H1 (cell line): ENCODE results near the gene SEC23IP. TPM values are rescaled to one million over a fixed set of nuclear protein-coding genes. Genes with fewer than 3 reads are reported as not detected.

Experiments
- CTCF ChIA-PET: fragments of 300-600 bp; sonication (Branson Sonifier 250); formaldehyde crosslinking; loops from one replicate; lab custom pipeline; 2021; ENCODE audit not compliant: partially characterized antibody; lab: Charles Lee
- POLR2A ChIA-PET: fragments of 300-600 bp; sonication (Branson Sonifier 250); formaldehyde crosslinking; loops from one replicate; lab custom pipeline; 2021; ENCODE audit warnings: inconsistent platforms; ENCODE audit not compliant: partially characterized antibody; lab: Charles Lee
- DNase-seq, 2 experiments: peaks; one replicate each; pipeline versions ENCODE4 v3.0.0 to v3.0.0-alpha.2; 2010 to 2022; ENCODE audit warnings: low spot score in 2 of 2, low read depth in 1 of 2, mixed read lengths in 1 of 2
- FAIRE-seq: peaks from 2 replicates; lab custom pipeline; 2011; peaks lifted over from hg19 to GRCh38; lab: Jason Lieb, UNC
- H2AFZ ChIP-seq: 2 replicates; pipeline ENCODE4 v1.8.1; 2012; ENCODE audit warnings: low read length, inconsistent platforms
- H2AK5ac ChIP-seq: 2 replicates; pipeline ENCODE4 v1.6.1; 2013; ENCODE audit warnings: low read depth, low read length
- H2BK120ac ChIP-seq: replicated peaks from 2 replicates; pipeline ENCODE3; 2013; ENCODE audit warnings: low read depth, low read length, inconsistent platforms
- H2BK12ac ChIP-seq: 2 replicates; pipeline ENCODE4 v1.6.1; 2013; ENCODE audit warnings: low read depth, low read length
- H2BK15ac ChIP-seq: 2 replicates; pipeline ENCODE4 v1.6.1; 2013; ENCODE audit warnings: low read length
- H2BK20ac ChIP-seq: 2 replicates; pipeline ENCODE4 v1.6.1; 2013; ENCODE audit warnings: low read length
- H2BK5ac ChIP-seq: 2 replicates; pipeline ENCODE4 v1.6.1; 2013; ENCODE audit warnings: low read depth, low read length
- H3K14ac ChIP-seq: 2 replicates; pipeline ENCODE4 v1.6.1; 2013; ENCODE audit warnings: inconsistent platforms; ENCODE audit not compliant: insufficient read length
- H3K18ac ChIP-seq: 2 replicates; pipeline ENCODE4 v1.6.1; 2013; ENCODE audit warnings: low read length; ENCODE audit errors: extremely low read depth
- H3K23ac ChIP-seq: 2 replicates; pipeline ENCODE4 v1.6.1; 2013; ENCODE audit warnings: inconsistent platforms; ENCODE audit not compliant: insufficient read length
- H3K23me2 ChIP-seq: 2 replicates; pipeline ENCODE4 v1.6.1; 2013; ENCODE audit warnings: low read depth, low read length
- H3K27ac ChIP-seq: 2 replicates; pipeline ENCODE4 v1.6.1; 2011; ENCODE audit warnings: low read depth, low read length, inconsistent platforms
- H3K27me3 ChIP-seq, 4 experiments: replicated peaks in 1 of 4; 1 replicate in 1 of 4; 2 replicates in 3 of 4; pipeline versions ENCODE4 v1.6.1 to v1.8.1; 2011 to 2013; ENCODE audit warnings: low read length in 3 of 4, mild to moderate bottlenecking in 3 of 4, inconsistent platforms in 2 of 4, mixed read lengths in 2 of 4, moderate library complexity in 1 of 4; ENCODE audit not compliant: control insufficient read depth in 3 of 4, insufficient read depth in 3 of 4; ENCODE audit errors: extremely low read depth in 1 of 4
- H3K36me3 ChIP-seq, 4 experiments: 2 replicates each; pipeline versions ENCODE4 v1.6.1 to v1.8.1; 2011 to 2013; ENCODE audit warnings: mild to moderate bottlenecking in 4 of 4, low read length in 3 of 4, moderate library complexity in 2 of 4, control low read depth in 1 of 4, inconsistent platforms in 1 of 4; ENCODE audit not compliant: insufficient read depth in 4 of 4, control insufficient read depth in 2 of 4
- H3K4ac ChIP-seq: replicated peaks from 2 replicates; pipeline ENCODE3; 2013; ENCODE audit warnings: low read length, low read depth, mixed read lengths, inconsistent platforms; ENCODE audit not compliant: insufficient read length
- H3K4me1 ChIP-seq, 4 experiments: replicated peaks in 1 of 4; 1 replicate in 1 of 4; 2 replicates in 3 of 4; pipeline versions ENCODE4 v1.6.1 to v1.8.1; 2011 to 2013; ENCODE audit warnings: low read length in 3 of 4, inconsistent platforms in 2 of 4, mixed read lengths in 1 of 4; ENCODE audit not compliant: insufficient read depth in 4 of 4, control insufficient read depth in 3 of 4
- H3K4me2 ChIP-seq, 2 experiments: 2 replicates each; pipeline versions ENCODE4 v1.6.1 to v1.8.1; 2011 to 2013; ENCODE audit warnings: low read depth in 2 of 2, low read length in 2 of 2, control low read depth in 1 of 2, inconsistent platforms in 1 of 2, mild to moderate bottlenecking in 1 of 2; ENCODE audit not compliant: insufficient read depth in 1 of 2
- H3K4me3 ChIP-seq, 4 experiments: fragments of 200-600, 300-600 bp in 1 of 4; sonication (generic), shearing (Covaris generic), sonication (Bioruptor Twin) in 1 of 4; 2 replicates each; pipeline versions ENCODE4 v1.5.1 to v1.8.1; 2011 to 2016; ENCODE audit warnings: low read length in 4 of 4, low read depth in 3 of 4, control low read depth in 2 of 4, inconsistent platforms in 2 of 4, mild to moderate bottlenecking in 2 of 4, mixed read lengths in 1 of 4, moderate library complexity in 1 of 4; ENCODE audit not compliant: insufficient read depth in 2 of 4; ENCODE audit errors: extremely low read depth in 1 of 4
- H3K56ac ChIP-seq: replicated peaks from 2 replicates; pipeline ENCODE3; 2013; ENCODE audit warnings: low read depth, mild to moderate bottlenecking, mixed read lengths, low read length, inconsistent platforms; ENCODE audit not compliant: insufficient read length
- H3K79me1 ChIP-seq: 2 replicates; pipeline ENCODE4 v1.6.1; 2013; ENCODE audit warnings: low read depth, low read length, control low read depth
- H3K79me2 ChIP-seq, 2 experiments: 2 replicates each; pipeline versions ENCODE4 v1.6.1 to v1.8.1; 2012 to 2013; ENCODE audit warnings: low read length in 2 of 2, mild to moderate bottlenecking in 2 of 2, inconsistent platforms in 1 of 2; ENCODE audit not compliant: insufficient read depth in 2 of 2, control insufficient read depth in 1 of 2
- H3K9ac ChIP-seq, 4 experiments: replicated peaks in 1 of 4; 1 replicate in 1 of 4; 2 replicates in 3 of 4; pipeline versions ENCODE4 v1.6.1 to v1.8.1; 2011 to 2013; ENCODE audit warnings: low read depth in 3 of 4, low read length in 3 of 4, control low read depth in 2 of 4, mild to moderate bottlenecking in 2 of 4, moderate library complexity in 2 of 4, inconsistent platforms in 1 of 4; ENCODE audit errors: extremely low read depth in 1 of 4
- H3K9me3 ChIP-seq, 2 experiments: 2 replicates each; pipeline versions ENCODE4 v1.6.1 to v1.8.1; 2012 to 2013; ENCODE audit warnings: mild to moderate bottlenecking in 2 of 2, moderate library complexity in 2 of 2, control low read depth in 1 of 2, inconsistent platforms in 1 of 2, low read depth in 1 of 2, low read length in 1 of 2, mixed read lengths in 1 of 2; ENCODE audit not compliant: insufficient read depth in 2 of 2
- H4K20me1 ChIP-seq, 2 experiments: replicated peaks in 1 of 2; 2 replicates each; pipeline versions ENCODE3 to v1.8.1; 2011 to 2013; ENCODE audit warnings: inconsistent platforms in 2 of 2, low read length in 2 of 2, mild to moderate bottlenecking in 1 of 2; ENCODE audit not compliant: insufficient read depth in 2 of 2, control insufficient read depth in 1 of 2
- H4K5ac ChIP-seq: 2 replicates; pipeline ENCODE4 v1.6.1; 2013; ENCODE audit warnings: low read length, low read depth, mixed read lengths, inconsistent platforms; ENCODE audit not compliant: insufficient read length
- H4K8ac ChIP-seq: 2 replicates; pipeline ENCODE4 v1.8.0; 2013; ENCODE audit warnings: mild to moderate bottlenecking, moderate library complexity, low read length, inconsistent platforms; ENCODE audit not compliant: insufficient read depth; ENCODE audit errors: extremely low read depth
- H4K91ac ChIP-seq: replicated peaks from 2 replicates; pipeline ENCODE3; 2013; ENCODE audit warnings: low read length, mixed read lengths, inconsistent platforms; ENCODE audit not compliant: insufficient read length
- CBX5 ChIP-seq: fragments of 300-800, 300-1000 bp; sonication (generic); IDR thresholded peaks from 2 replicates; pipeline ENCODE4 v1.7.1; 2016; ENCODE audit warnings: antibody characterized with exemption, low read length, low read depth
- GABPA ChIP-seq: IDR thresholded peaks from 2 replicates; pipeline ENCODE4 v1.6.1; 2011; ENCODE audit warnings: mild to moderate bottlenecking, low read length, moderate library complexity, borderline replicate concordance; ENCODE audit not compliant: insufficient read depth
- MAFK ChIP-seq: IDR thresholded peaks from 2 replicates; pipeline ENCODE4 v1.6.1; 2012; ENCODE audit warnings: low read depth, mild to moderate bottlenecking, improper control_type of control experiment, low read length
- TEAD4 ChIP-seq: IDR thresholded peaks from 2 replicates; pipeline ENCODE4 v1.6.1; 2012; ENCODE audit warnings: low read depth, low read length, inconsistent platforms, mixed read lengths
- WGBS, 2 experiments: shearing (Covaris generic) in 1 of 2; methylation state at CpG; one replicate each; pipeline versions ENCODE4 v1.1.6 to v1.1.7; 2013 to 2015; ENCODE audit warnings: low lambda C conversion rate in 2 of 2, mixed read lengths in 2 of 2, inconsistent platforms in 1 of 2, low coverage in 1 of 2, missing lambda C conversion rate in 1 of 2; ENCODE audit not compliant: insufficient replicate concordance in 2 of 2, insufficient coverage in 1 of 2, insufficient read length in 1 of 2; ENCODE audit errors: extremely low coverage in 1 of 2, missing lambda C conversion rate in 1 of 2; 5-methylcytosine and 5-hydroxymethylcytosine counted together
- polyA plus RNA-seq, 7 experiments: library from polyadenylated mRNA; depleted of rRNA in 3 of 7; stranded (reverse) in 5 of 7; unstranded in 2 of 7; fragments of >200 nt in 5 of 7; fragments of 200-250 nt in 2 of 7; gene quantifications; 1 replicate in 5 of 7; 2 replicates in 1 of 7; 4 replicates in 1 of 7; pipeline versions ENCODE4 v1.2.1 to v1.2.3, GENCODE V29; 2011 to 2013; ENCODE audit warnings: missing spikeins in 2 of 7, mixed read lengths in 2 of 7
- total RNA-seq: library from RNA; stranded (reverse); fragmentation: NEBNext Ultra II Directional; extraction: Animal tissue kit (Norgen Biotek cat#: 25700); gene quantifications from 2 replicates; pipeline ENCODE4 v1.2.1, GENCODE V29; 2021
- TF ChIP-seq, protein P1 (sequence below): IDR thresholded peaks from 2 replicates; pipeline ENCODE4 v1.6.1; 2012; ENCODE audit warnings: inconsistent platforms

The SEC23IP gene
- total and polyA plus RNA-seq, 2 of the 8 experiments (the other 6 are each of a cell fraction or from before 2014, with no cell fraction given): 29.0 to 105 TPM

DNA sequence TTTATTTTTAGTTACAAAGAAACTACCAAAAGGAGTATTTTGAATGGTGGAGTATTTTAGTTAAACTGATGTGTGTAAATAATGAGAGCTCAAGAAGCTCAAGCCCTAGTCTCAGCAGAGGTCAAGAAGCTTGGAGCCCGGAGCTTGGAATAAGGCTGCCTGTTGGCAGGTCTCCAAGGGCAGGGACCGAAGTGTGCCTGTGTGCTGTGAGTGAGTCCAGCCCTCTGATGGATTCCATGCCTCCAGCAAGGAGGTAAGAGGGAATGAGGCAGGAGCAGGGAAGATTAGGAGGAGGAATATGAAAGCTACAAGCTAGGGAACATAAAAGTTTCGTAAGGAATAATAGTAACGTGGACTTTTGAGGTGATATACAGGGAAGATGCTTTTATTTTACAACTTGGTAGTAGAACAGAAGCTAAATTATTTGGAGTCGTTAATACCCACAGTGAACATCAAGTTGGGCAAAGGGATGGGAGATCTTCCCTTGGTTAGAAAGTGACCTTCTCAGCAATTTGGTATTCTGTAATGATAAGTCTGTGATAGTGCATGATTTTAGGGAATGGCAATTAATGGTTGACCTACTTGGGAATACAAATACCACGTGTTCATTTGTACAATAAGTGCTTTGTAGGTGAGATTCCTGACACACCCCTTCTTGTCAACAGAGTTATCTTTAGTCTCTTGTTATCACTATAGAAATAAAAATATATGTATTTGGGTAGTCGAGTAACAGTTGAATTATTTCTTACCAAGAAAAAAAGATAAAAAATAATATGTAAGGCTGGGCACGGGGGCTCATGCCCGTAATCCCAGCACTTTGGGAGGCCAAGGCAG is 4.6 kb downstream of the SEC23IP start:
- H3K27ac ChIP-seq: no peak overlapping the region
- H2AK5ac ChIP-seq: no peak overlapping the region
- H3K4me2 ChIP-seq: no peak overlapping the region
- no peak overlapping the region for H3K56ac ChIP-seq
- H3K79me2 ChIP-seq: peaks cover 29 to 85% of the 10 kb centered on the region in 2 experiments
- H3K18ac ChIP-seq: no peak overlapping the region
- H3K36me3 ChIP-seq: peaks cover 2 to 18% (median 10%) of the 10 kb centered on the region in 4 experiments
- FAIRE-seq (no peak), DNase-seq (no peak)
- H2BK20ac ChIP-seq: no peak overlapping the region
- CTCF ChIA-PET: interaction anchor here (0.7 to 1.7 kb wide), 4 partner anchors 25 to 210 kb away, joined by 3 to 6 read pairs (median 3); partner anchors contain the start of gene MCMBP
- no peak overlapping the region for H3K14ac ChIP-seq
- H3K23me2 ChIP-seq: peaks cover 2% of the 10 kb centered on the region
- no peaks in the 10 kb centered on the region for H3K9me3 ChIP-seq
- no peak overlapping the region for H4K91ac ChIP-seq
- no peak for TF ChIP-seq MAFK
- TF ChIP-seq TEAD4: no peak
- no peak for TF ChIP-seq CBX5
- TF ChIP-seq, protein P1, sequence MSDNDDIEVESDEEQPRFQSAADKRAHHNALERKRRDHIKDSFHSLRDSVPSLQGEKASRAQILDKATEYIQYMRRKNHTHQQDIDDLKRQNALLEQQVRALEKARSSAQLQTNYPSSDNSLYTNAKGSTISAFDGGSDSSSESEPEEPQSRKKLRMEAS: no peak
- TF ChIP-seq GABPA: no peak
- TF ChIP-seq, all 59 proteins: peak for 0
- POLR2A ChIA-PET: interaction anchor here (0.9 to 1.2 kb wide), 2 partner anchors 9 to 13 kb away, joined by 3 read pairs; no protein-coding TSS in a partner anchor
- no peak overlapping the region for H2BK5ac ChIP-seq
- peaks cover 0 to 10% of the 10 kb centered on the region in 2 experiments for H4K20me1 ChIP-seq
- H3K23ac ChIP-seq: no peak overlapping the region
- H3K27me3 ChIP-seq: no peaks in the 10 kb centered on the region
- no peak overlapping the region for H3K4ac ChIP-seq
- H4K8ac ChIP-seq: no peak overlapping the region
- H2BK120ac ChIP-seq: no peak overlapping the region
- 94% methylated on average over 9 of the region's 9 CpGs; no CpG with 5 or more reads in 1 of the 2 experiments for WGBS, 2 experiments
- no peak overlapping the region for H3K9ac ChIP-seq
- H3K4me1 ChIP-seq: peaks cover 0 to 4% (median 0%) of the 10 kb centered on the region in 4 experiments; a peak in 2 of 7 replicates
- no peak overlapping the region for H2BK12ac ChIP-seq
- H3K79me1 ChIP-seq: peaks cover 23% of the 10 kb centered on the region
- no peak overlapping the region for H3K4me3 ChIP-seq
- H4K5ac ChIP-seq: no peak overlapping the region
- H2BK15ac ChIP-seq: no peak overlapping the region
- H2AFZ ChIP-seq: no peak overlapping the region
